ENCODE results near the gene MMP15. TPM values are rescaled to one million over a fixed set of nuclear protein-coding genes. Genes with fewer than 3 reads are reported as not detected.

MMP15 gene
- total RNA-seq, 1 experiment from 2014 or later, result 4.5 TPM

Other genes with a start within 250 kb of the MMP15 start
- gene KIFC3, start 223.3 kb upstream of the MMP15 start, total RNA-seq (2021), result 198 and 201 TPM in 2 replicates
- gene CNGB1, start 54.6 kb upstream of the MMP15 start, total RNA-seq (2021), result not detected in 2 replicates
- 11.7 and 12.9 TPM in 2 replicates for gene ZNF319, start 25.1 kb upstream of the MMP15 start, total RNA-seq (2021)
- 99.5 and 106 TPM in 2 replicates for gene USB1, start 24.3 kb upstream of the MMP15 start, total RNA-seq (2021)
- 66.3 and 81.6 TPM in 2 replicates for gene CFAP20, start 103.6 kb downstream of the MMP15 start, total RNA-seq (2021)
- 108 and 114 TPM in 2 replicates for gene CSNK2A2, start 172.4 kb downstream of the MMP15 start, total RNA-seq (2021)